Measurements from ENCODE around the gene JAZF1.

DNA sequence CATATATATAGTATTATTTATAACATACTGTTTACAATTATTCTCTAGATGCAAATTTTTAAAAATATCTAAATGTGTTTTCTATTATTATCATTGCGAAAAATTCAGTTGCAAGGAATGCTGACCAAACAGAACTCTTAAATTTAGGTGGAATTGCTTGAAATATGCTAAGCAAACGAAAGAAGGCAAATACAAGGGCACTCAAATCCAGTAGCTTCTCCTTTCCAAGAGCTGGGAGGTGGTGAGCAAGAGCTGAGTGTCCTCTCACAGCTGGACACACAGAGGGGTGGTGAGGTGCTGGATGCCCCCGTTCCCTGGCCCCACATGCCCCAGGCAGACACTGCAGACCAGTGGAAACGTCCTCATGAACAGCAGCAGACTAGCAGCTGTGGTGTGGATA, 274.6 kb downstream of the JAZF1 start:
- TF ChIP-seq, protein P1, sequence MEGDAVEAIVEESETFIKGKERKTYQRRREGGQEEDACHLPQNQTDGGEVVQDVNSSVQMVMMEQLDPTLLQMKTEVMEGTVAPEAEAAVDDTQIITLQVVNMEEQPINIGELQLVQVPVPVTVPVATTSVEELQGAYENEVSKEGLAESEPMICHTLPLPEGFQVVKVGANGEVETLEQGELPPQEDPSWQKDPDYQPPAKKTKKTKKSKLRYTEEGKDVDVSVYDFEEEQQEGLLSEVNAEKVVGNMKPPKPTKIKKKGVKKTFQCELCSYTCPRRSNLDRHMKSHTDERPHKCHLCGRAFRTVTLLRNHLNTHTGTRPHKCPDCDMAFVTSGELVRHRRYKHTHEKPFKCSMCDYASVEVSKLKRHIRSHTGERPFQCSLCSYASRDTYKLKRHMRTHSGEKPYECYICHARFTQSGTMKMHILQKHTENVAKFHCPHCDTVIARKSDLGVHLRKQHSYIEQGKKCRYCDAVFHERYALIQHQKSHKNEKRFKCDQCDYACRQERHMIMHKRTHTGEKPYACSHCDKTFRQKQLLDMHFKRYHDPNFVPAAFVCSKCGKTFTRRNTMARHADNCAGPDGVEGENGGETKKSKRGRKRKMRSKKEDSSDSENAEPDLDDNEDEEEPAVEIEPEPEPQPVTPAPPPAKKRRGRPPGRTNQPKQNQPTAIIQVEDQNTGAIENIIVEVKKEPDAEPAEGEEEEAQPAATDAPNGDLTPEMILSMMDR (IDR thresholded peaks at IDR 0.05; ENCODE audit: low read length), result no peak
- no peak for TF ChIP-seq EZH2phosphoT487 (IDR thresholded peaks at IDR 0.05; ENCODE audit: low read length)
- no peak for TF ChIP-seq EZH2 (optimal IDR thresholded peaks at IDR 0.05; ENCODE audit: low read depth, low read length)

Data from MM.1S (cell line).